ENCODE results near the gene PLEKHH1.
"Not testable (repeated sequence)": the region's sequence is repeated elsewhere in the genome, so short reads cannot be mapped to it uniquely, and the experiment has no call there.

PLEKHH1 gene

GRCh38 chr14:67607646-67608045 is 74.6 kb downstream of the PLEKHH1 start:
- Histone ChIP-seq H3K27me3 (no peaks in the 10 kb centered on the region), H3K9ac (no peak overlapping the region), H3K9me3 (replicated peaks in 1 of 11) (no peaks in the 10 kb centered on the region; a peak in 1 of 22 replicates), H4K20me1 (no peaks in the 10 kb centered on the region), H3K36me3 (no peaks in the 10 kb centered on the region), H3K27ac (no peak overlapping the region), H3K4me2 (no peak overlapping the region), H3K4me3 (no peak overlapping the region), H3K4me1 (peaks cover 0 to 9% (median 6%) of the 10 kb centered on the region in 10 experiments; a peak in 12 of 20 replicates)
- TF ChIP-seq Cebpa-rat (IDR thresholded peaks at IDR 0.05), result no peak

- Histone ChIP-seq H3K36me3 (no peaks in the 10 kb centered on the region), H3K27ac (no peak overlapping the region), H3K4me2 (no peak overlapping the region), H4K20me1 (no peaks in the 10 kb centered on the region), H3K4me1 (peaks cover 0 to 6% (median 0%) of the 10 kb centered on the region in 10 experiments; a peak in 2 of 20 replicates), H3K27me3 (no peaks in the 10 kb centered on the region), H3K4me3 (no peak overlapping the region), H3K9ac (no peak overlapping the region), H3K9me3 (replicated peaks in 1 of 11) (no peaks in the 10 kb centered on the region)
- TF ChIP-seq Cebpa-rat (IDR thresholded peaks at IDR 0.05), result no peak
These were observed 76.7 kb downstream of the PLEKHH1 start for GRCh38 chr14:67609642-67610310.

GRCh38 chr14:67610491-67610890 is 77.4 kb downstream of the PLEKHH1 start:
- Histone ChIP-seq H4K20me1 (no peaks in the 10 kb centered on the region), H3K9ac (no peak overlapping the region), H3K27me3 (no peaks in the 10 kb centered on the region), H3K36me3 (no peaks in the 10 kb centered on the region), H3K9me3 (replicated peaks in 1 of 11) (no peaks in the 10 kb centered on the region), H3K27ac (no peak overlapping the region), H3K4me1 (peaks cover 0 to 6% (median 0%) of the 10 kb centered on the region in 10 experiments; a peak in 2 of 20 replicates), H3K4me2 (peak overlapping the region in 1 of 11 experiments; percentile 30; a peak in 2 of 22 replicates), H3K4me3 (no peak overlapping the region)
- no peak for TF ChIP-seq Cebpa-rat (IDR thresholded peaks at IDR 0.05)

- H3K4me1 ChIP-seq, result peaks cover 25 to 44% (median 31%) of the 10 kb centered on the region in 10 experiments
- no peaks in the 10 kb centered on the region for H3K9me3 ChIP-seq (replicated peaks in 1 of 11)
- peak overlapping the region in 3 of 10 experiments; percentile 67 to 72 (median 68); a peak in 3 of 20 replicates for H3K4me3 ChIP-seq
- H3K9ac ChIP-seq, result peak overlapping the region in 2 of 11 experiments; percentile 73 to 82; a peak in 3 of 22 replicates
- H3K36me3 ChIP-seq, result no peaks in the 10 kb centered on the region
- H3K27me3 ChIP-seq, result peaks cover 0 to 4% (median 0%) of the 10 kb centered on the region in 11 experiments; a peak in 4 of 22 replicates
- no peak for TF ChIP-seq Cebpa-rat (IDR thresholded peaks at IDR 0.05)
- peak overlapping the region in 9 of 11 experiments; percentile 87 to 99 (median 93); a peak in 15 of 22 replicates for H3K4me2 ChIP-seq
- peak overlapping the region in 4 of 11 experiments; percentile 32 to 80 (median 55); a peak in 7 of 22 replicates for H3K27ac ChIP-seq
- no peaks in the 10 kb centered on the region for H4K20me1 ChIP-seq
These were observed 85.5 kb downstream of the PLEKHH1 start for GRCh38 chr14:67618617-67619063.

GRCh38 chr14:67619446-67620216 is 86.5 kb downstream of the PLEKHH1 start, which contains the start of gene ARG2:
ARG2 (plus strand) TSS chr14:67619920; CDS start chr14:67619978, 58 bp downstream.
- Histone ChIP-seq H3K4me3 (peak within 1 kb of the TSS; percentile 56 to 78 (median 68)), H3K36me3 (peaks cover 0 to under 1% (median 0%) of the 10 kb centered on the region in 11 experiments; a peak in 1 of 22 replicates), H3K27ac (peak within 1 kb of the TSS in 5 of 11 experiments; percentile 32 to 80 (median 37); a peak in 10 of 22 replicates), H3K9me3 (replicated peaks in 1 of 11) (peaks cover 0 to under 1% (median 0%) of the 10 kb centered on the region in 11 experiments; a peak in 1 of 22 replicates), H4K20me1 (no peaks in the 10 kb centered on the region), H3K9ac (peak within 1 kb of the TSS; percentile 53 to 82 (median 66)), H3K4me2 (peak within 1 kb of the TSS; percentile 87 to 99 (median 93)), H3K4me1 (peaks cover 25 to 52% (median 32%) of the 10 kb centered on the region in 10 experiments), H3K27me3 (peaks cover 0 to 4% (median 0%) of the 10 kb centered on the region in 11 experiments; a peak in 4 of 22 replicates)
- TF ChIP-seq Cebpa-rat (IDR thresholded peaks at IDR 0.05), result no peak

- peaks cover 0 to 4% (median 0%) of the 10 kb centered on the region in 11 experiments; a peak in 4 of 22 replicates for H3K27me3 ChIP-seq
- H3K4me3 ChIP-seq, result peak overlapping the region; percentile 56 to 78 (median 68)
- TF ChIP-seq Cebpa-rat (IDR thresholded peaks at IDR 0.05), result no peak
- H3K4me2 ChIP-seq, result peak overlapping the region; percentile 87 to 99 (median 93)
- no peaks in the 10 kb centered on the region for H4K20me1 ChIP-seq
- H3K36me3 ChIP-seq, result peaks cover 0 to 5% (median 0%) of the 10 kb centered on the region in 11 experiments; a peak in 1 of 22 replicates
- peaks cover 25 to 54% (median 32%) of the 10 kb centered on the region in 10 experiments for H3K4me1 ChIP-seq
- peak overlapping the region in 3 of 11 experiments; percentile 37 to 80 (median 78); a peak in 3 of 22 replicates for H3K27ac ChIP-seq
- peaks cover 0 to 5% (median 0%) of the 10 kb centered on the region in 11 experiments; a peak in 1 of 22 replicates for H3K9me3 ChIP-seq (replicated peaks in 1 of 11)
- H3K9ac ChIP-seq, result peak overlapping the region; percentile 53 to 82 (median 66); a peak in 20 of 22 replicates
These were observed 87.2 kb downstream of the PLEKHH1 start for GRCh38 chr14:67620217-67620785.

GRCh38 chr14:67622675-67623074 is 89.6 kb downstream of the PLEKHH1 start:
- no peaks in the 10 kb centered on the region for H4K20me1 ChIP-seq
- H3K36me3 ChIP-seq, result peaks cover 0 to 5% (median 0%) of the 10 kb centered on the region in 11 experiments; a peak in 1 of 22 replicates
- TF ChIP-seq Cebpa-rat (IDR thresholded peaks at IDR 0.05), result no peak
- peak overlapping the region in 4 of 11 experiments; percentile 29 to 66 (median 53); a peak in 7 of 22 replicates for H3K9ac ChIP-seq
- peak overlapping the region in 2 of 10 experiments; percentile 14 to 31; a peak in 3 of 20 replicates for H3K4me3 ChIP-seq
- H3K4me1 ChIP-seq, result peaks cover 25 to 54% (median 32%) of the 10 kb centered on the region in 10 experiments
- H3K27ac ChIP-seq, result peak overlapping the region in 7 of 11 experiments; percentile 22 to 83 (median 43); a peak in 13 of 22 replicates
- peaks cover 0 to 5% (median 0%) of the 10 kb centered on the region in 11 experiments; a peak in 1 of 22 replicates for H3K9me3 ChIP-seq (replicated peaks in 1 of 11)
- H3K4me2 ChIP-seq, result peak overlapping the region; percentile 42 to 98 (median 45); a peak in 20 of 22 replicates
- H3K27me3 ChIP-seq, result peaks cover 0 to 4% (median 0%) of the 10 kb centered on the region in 11 experiments; a peak in 4 of 22 replicates

- Histone ChIP-seq H3K9ac (peak overlapping the region in 4 of 11 experiments; percentile 29 to 66 (median 53); a peak in 7 of 22 replicates), H3K27me3 (peaks cover 0 to 4% (median 0%) of the 10 kb centered on the region in 11 experiments; a peak in 4 of 22 replicates), H4K20me1 (no peaks in the 10 kb centered on the region), H3K4me3 (peak overlapping the region in 2 of 10 experiments; percentile 14 to 31; a peak in 2 of 20 replicates), H3K4me2 (peak overlapping the region; percentile 42 to 98 (median 45); a peak in 19 of 22 replicates), H3K27ac (peak overlapping the region in 7 of 11 experiments; percentile 22 to 83 (median 43); a peak in 13 of 22 replicates), H3K36me3 (peaks cover 0 to 5% (median 0%) of the 10 kb centered on the region in 11 experiments; a peak in 2 of 22 replicates), H3K4me1 (peaks cover 25 to 54% (median 32%) of the 10 kb centered on the region in 10 experiments), H3K9me3 (replicated peaks in 1 of 11) (peaks cover 0 to 5% (median 0%) of the 10 kb centered on the region in 11 experiments; a peak in 1 of 22 replicates)
- no peak for TF ChIP-seq Cebpa-rat (IDR thresholded peaks at IDR 0.05)
These were observed 90.0 kb downstream of the PLEKHH1 start for GRCh38 chr14:67623114-67623513.

- not testable (repeated sequence) for H3K4me2 ChIP-seq; H3K9ac ChIP-seq; H3K27me3 ChIP-seq; H3K9me3 ChIP-seq (replicated peaks in 1 of 11); H4K20me1 ChIP-seq; H3K4me3 ChIP-seq; H3K27ac ChIP-seq
- Histone ChIP-seq H3K36me3 (peaks cover 0 to 10% (median 0%) of the 10 kb centered on the region in 11 experiments; a peak in 3 of 22 replicates), H3K4me1 (peaks cover 11 to 36% (median 17%) of the 10 kb centered on the region in 10 experiments; a peak in 19 of 20 replicates)
These were observed 93.0 kb downstream of the PLEKHH1 start for GRCh38 chr14:67626131-67626530.
